C4-2B (cell line): ENCODE results near the gene DAAM1.

Source experiments
- CTCF ChIP-seq: fragments of 450-650 bp; conservative IDR thresholded peaks from 2 replicates; pipeline ENCODE4 v1.5.1; 2017; ENCODE audit warnings: mild to moderate bottlenecking
- ZFX ChIP-seq: fragments of 450-650 bp; IDR thresholded peaks from 2 replicates; pipeline ENCODE4 v1.6.1; 2017

DNA sequence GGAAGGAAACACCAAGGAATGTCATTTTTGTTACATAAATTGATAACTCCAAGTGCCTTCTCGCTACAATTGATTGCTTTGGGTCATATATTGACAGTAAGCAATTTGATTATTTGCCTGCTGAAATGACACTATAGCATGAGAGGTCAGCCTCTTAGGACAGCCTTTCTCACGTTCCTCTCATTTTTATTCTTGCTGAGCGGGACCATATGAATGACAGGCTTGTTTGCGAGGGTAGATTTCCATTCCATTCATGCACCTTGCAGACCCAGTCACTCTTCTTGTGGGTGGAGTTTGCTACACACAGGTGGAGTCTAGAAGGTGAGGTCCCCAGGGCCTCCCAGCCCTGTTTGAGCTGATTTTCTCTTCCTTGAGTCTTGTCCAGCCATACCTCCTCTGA, 27.3 kb downstream of the DAAM1 start:
- TF ChIP-seq CTCF, result no peak
- TF ChIP-seq ZFX, result peak; percentile 8; the same call in 1 of the 2 replicates
